ENCODE data around the gene DNPH1. TPM values are rescaled to one million over a fixed set of nuclear protein-coding genes. Genes with fewer than 3 reads are reported as not detected.

The DNPH1 gene
- 100 to 1,000 TPM; 101 to 176 (median 133) TPM for polyA plus RNA-seq (ENCODE audit: low read depth in 6 of 6)

GRCh38 chr6:43228951-43229802 is at the start of gene DNPH1:
Gene DNPH1, minus strand, starts transcription at chr6:43229481. Its CDS starts 25 bp downstream, at chr6:43229456.
- Mint-ChIP-seq H3K36me3 (no peaks in the 10 kb centered on the region), H3K27ac (peak within 1 kb of the TSS; percentile 84 to 99 (median 94)), H3K4me3 (peak within 1 kb of the TSS; percentile 86 to 94 (median 89)), H3K4me1 (peaks cover 29 to 51% (median 37%) of the 10 kb centered on the region in 3 donors), H3K27me3 (peaks cover 4 to 23% (median 18%) of the 10 kb centered on the region in 3 donors), H3K9me3 (no peaks in the 10 kb centered on the region)
- DNase-seq: peak; percentile 82
- ATAC-seq (ENCODE audit: low read depth in 2 of 2): peak; percentile 67 to 71

- no peaks in the 10 kb centered on the region for H3K9me3 Mint-ChIP-seq
- peak overlapping the region in 1 of 6 donors; percentile 81 for H3K27ac Mint-ChIP-seq
- H3K4me1 Mint-ChIP-seq: peaks cover 23 to 28% (median 27%) of the 10 kb centered on the region in 3 donors
- H3K36me3 Mint-ChIP-seq: no peaks in the 10 kb centered on the region
- no peak for DNase-seq
- ATAC-seq (ENCODE audit: low read depth in 2 of 2): no peak
- peaks cover 21 to 57% (median 50%) of the 10 kb centered on the region in 3 donors for H3K27me3 Mint-ChIP-seq
- no peak overlapping the region for H3K4me3 Mint-ChIP-seq
Observed at GRCh38 chr6:43278524-43279078, 49.3 kb upstream of the DNPH1 start.

- DNase-seq (no peak), ATAC-seq (ENCODE audit: low read depth in 2 of 2) (no peak)
- peaks cover 21 to 54% (median 47%) of the 10 kb centered on the region in 3 donors for H3K27me3 Mint-ChIP-seq
- peak overlapping the region in 3 of 8 donors; percentile 15 to 37 (median 32) for H3K4me3 Mint-ChIP-seq
- H3K9me3 Mint-ChIP-seq: no peaks in the 10 kb centered on the region
- peaks cover 23 to 35% (median 27%) of the 10 kb centered on the region in 3 donors for H3K4me1 Mint-ChIP-seq
- peak overlapping the region in 2 of 6 donors; percentile 50 to 81 for H3K27ac Mint-ChIP-seq
- H3K36me3 Mint-ChIP-seq: no peaks in the 10 kb centered on the region
Observed at GRCh38 chr6:43277643-43278523, 48.6 kb upstream of the DNPH1 start.

- peak overlapping the region in 7 of 8 donors; percentile 40 to 95 (median 82) for H3K4me3 Mint-ChIP-seq
- ATAC-seq (ENCODE audit: low read depth in 2 of 2) (no peak), DNase-seq (no peak)
- peaks cover 23 to 41% (median 27%) of the 10 kb centered on the region in 3 donors for H3K4me1 Mint-ChIP-seq
- H3K9me3 Mint-ChIP-seq: no peaks in the 10 kb centered on the region
- no peaks in the 10 kb centered on the region for H3K36me3 Mint-ChIP-seq
- H3K27me3 Mint-ChIP-seq: peaks cover 20 to 48% (median 41%) of the 10 kb centered on the region in 3 donors
- peak overlapping the region in 2 of 6 donors; percentile 78 to 96 for H3K27ac Mint-ChIP-seq
Observed at GRCh38 chr6:43277306-43277642, 48.0 kb upstream of the DNPH1 start.

GRCh38 chr6:43276577-43277305 is 47.5 kb upstream of the DNPH1 start:
- Mint-ChIP-seq H3K9me3 (no peaks in the 10 kb centered on the region), H3K4me3 (peak overlapping the region; percentile 76 to 95 (median 85)), H3K4me1 (peaks cover 27 to 45% (median 32%) of the 10 kb centered on the region in 3 donors), H3K27me3 (peaks cover 16 to 43% (median 37%) of the 10 kb centered on the region in 3 donors), H3K27ac (peak overlapping the region in 5 of 6 donors; percentile 67 to 96 (median 70)), H3K36me3 (no peaks in the 10 kb centered on the region)
- DNase-seq (no peak), ATAC-seq (ENCODE audit: low read depth in 2 of 2) (no peak)

GRCh38 chr6:43275801-43276576 is 46.7 kb upstream of the DNPH1 start:
- H3K4me3 Mint-ChIP-seq: peak overlapping the region; percentile 76 to 95 (median 88)
- H3K27ac Mint-ChIP-seq: peak overlapping the region; percentile 8 to 92 (median 76)
- H3K4me1 Mint-ChIP-seq: peaks cover 33 to 51% (median 39%) of the 10 kb centered on the region in 3 donors
- peak; percentile 70 for DNase-seq
- H3K27me3 Mint-ChIP-seq: peaks cover 10 to 36% (median 30%) of the 10 kb centered on the region in 3 donors
- H3K36me3 Mint-ChIP-seq: no peaks in the 10 kb centered on the region
- H3K9me3 Mint-ChIP-seq: no peaks in the 10 kb centered on the region
- peak; percentile 69 to 77 for ATAC-seq (ENCODE audit: low read depth in 2 of 2)

- peaks cover 4 to 27% (median 21%) of the 10 kb centered on the region in 3 donors for H3K27me3 Mint-ChIP-seq
- DNase-seq: peak; percentile 37
- peak overlapping the region; percentile 33 to 94 (median 75) for H3K27ac Mint-ChIP-seq
- no peaks in the 10 kb centered on the region for H3K36me3 Mint-ChIP-seq
- no peaks in the 10 kb centered on the region for H3K9me3 Mint-ChIP-seq
- peaks cover 42 to 60% (median 48%) of the 10 kb centered on the region in 3 donors for H3K4me1 Mint-ChIP-seq
- H3K4me3 Mint-ChIP-seq: peak overlapping the region; percentile 76 to 95 (median 88)
- ATAC-seq (ENCODE audit: low read depth in 2 of 2): peak; percentile 22 to 26
Observed at GRCh38 chr6:43274916-43275597, 45.8 kb upstream of the DNPH1 start.

GRCh38 chr6:43274127-43274915 is 45.0 kb upstream of the DNPH1 start:
- no peaks in the 10 kb centered on the region for H3K36me3 Mint-ChIP-seq
- H3K27ac Mint-ChIP-seq: peak overlapping the region in 3 of 6 donors; percentile 39 to 68 (median 49)
- no peaks in the 10 kb centered on the region for H3K9me3 Mint-ChIP-seq
- peaks cover 4 to 27% (median 20%) of the 10 kb centered on the region in 3 donors for H3K27me3 Mint-ChIP-seq
- no peak for DNase-seq
- peak overlapping the region; percentile 58 to 91 (median 79) for H3K4me3 Mint-ChIP-seq
- H3K4me1 Mint-ChIP-seq: peaks cover 45 to 62% (median 55%) of the 10 kb centered on the region in 3 donors
- ATAC-seq (ENCODE audit: low read depth in 2 of 2): no peak

- H3K27me3 Mint-ChIP-seq: peaks cover 4 to 25% (median 24%) of the 10 kb centered on the region in 3 donors
- no peaks in the 10 kb centered on the region for H3K9me3 Mint-ChIP-seq
- DNase-seq (no peak), ATAC-seq (ENCODE audit: low read depth in 2 of 2) (no peak)
- H3K4me3 Mint-ChIP-seq: peak overlapping the region in 6 of 8 donors; percentile 58 to 86 (median 75)
- H3K4me1 Mint-ChIP-seq: peaks cover 49 to 67% (median 60%) of the 10 kb centered on the region in 3 donors
- no peaks in the 10 kb centered on the region for H3K36me3 Mint-ChIP-seq
- peak overlapping the region in 1 of 6 donors; percentile 68 for H3K27ac Mint-ChIP-seq
Observed at GRCh38 chr6:43273707-43274106, 44.4 kb upstream of the DNPH1 start.

GRCh38 chr6:43271944-43272343 is 42.7 kb upstream of the DNPH1 start:
- H3K27ac Mint-ChIP-seq: peak overlapping the region in 5 of 6 donors; percentile 9 to 74 (median 57)
- ATAC-seq (ENCODE audit: low read depth in 2 of 2) (no peak), DNase-seq (no peak)
- peak overlapping the region in 3 of 8 donors; percentile 17 to 53 (median 42) for H3K4me3 Mint-ChIP-seq
- H3K27me3 Mint-ChIP-seq: peaks cover 0 to 14% (median 12%) of the 10 kb centered on the region in 3 donors
- H3K4me1 Mint-ChIP-seq: peaks cover 45 to 65% (median 51%) of the 10 kb centered on the region in 3 donors
- no peaks in the 10 kb centered on the region for H3K36me3 Mint-ChIP-seq
- no peaks in the 10 kb centered on the region for H3K9me3 Mint-ChIP-seq
